Spleen (tissue), 11 donors: ENCODE measurements around the gene PLEKHM2. TPM values are rescaled to one million over a fixed set of nuclear protein-coding genes. Genes with fewer than 3 reads are reported as not detected.
A peak's percentile ranks its signal among the peaks of the same experiment; 100 is the strongest.

ENCODE experiments used
- DNase-seq: peaks from one replicate; pipeline ENCODE4 v3.0.0-alpha.2; 2020
- H3K27ac ChIP-seq, 8 donors: fragments of 200-600 bp; sonication (generic) in 7 of 8; 1 replicate in 4 of 8; 2 replicates in 4 of 8; pipeline versions ENCODE4 v1.5.0 to v1.8.0; 2016 to 2021; ENCODE audit warnings: inconsistent platforms in 4 of 8, mild to moderate bottlenecking in 4 of 8, moderate library complexity in 1 of 8
- H3K27me3 ChIP-seq, 7 donors: fragments of 200-600 bp; sonication (generic) in 6 of 7; replicated peaks in 1 of 7; 1 replicate in 4 of 7; 2 replicates in 3 of 7; pipeline versions ENCODE4 v1.5.0 to v1.8.0; 2016 to 2021; ENCODE audit warnings: inconsistent platforms in 3 of 7, mild to moderate bottlenecking in 1 of 7
- H3K36me3 ChIP-seq, 6 donors: fragments of 200-600 bp; sonication (generic) in 5 of 6; 1 replicate in 4 of 6; 2 replicates in 2 of 6; pipeline versions ENCODE4 v1.5.0 to v1.8.0; 2016 to 2021; ENCODE audit warnings: inconsistent platforms in 2 of 6
- H3K4me1 ChIP-seq, 6 donors: fragments of 200-600 bp; sonication (generic) in 5 of 6; 1 replicate in 3 of 6; 2 replicates in 3 of 6; pipeline versions ENCODE4 v1.5.0 to v1.8.0; 2016 to 2021; ENCODE audit warnings: inconsistent platforms in 3 of 6
- H3K4me3 ChIP-seq, 8 donors: fragments of 200-600 bp; sonication (generic) in 7 of 8; 1 replicate in 4 of 8; 2 replicates in 4 of 8; pipeline versions ENCODE4 v1.5.0 to v1.8.0; 2016 to 2021; ENCODE audit warnings: inconsistent platforms in 4 of 8, mild to moderate bottlenecking in 4 of 8, moderate library complexity in 2 of 8
- H3K9me3 ChIP-seq, 8 donors: fragments of 200-600 bp; sonication (generic) in 7 of 8; 1 replicate in 4 of 8; 2 replicates in 4 of 8; pipeline versions ENCODE4 v1.5.0 to v1.8.0; 2016 to 2021; ENCODE audit warnings: inconsistent platforms in 4 of 8
- CTCF ChIP-seq, 11 experiments: fragments of 200-600 bp in 7 of 11; fragments of 450-650 bp in 4 of 11; sonication (generic) in 4 of 11; IDR thresholded peaks in 8 of 11; conservative IDR thresholded peaks in 3 of 11; 1 replicate in 7 of 11; 2 replicates in 4 of 11; pipeline versions ENCODE4 v1.4.0 to v1.8.0; 2016 to 2021; ENCODE audit warnings: antibody characterized with exemption in 11 of 11, inconsistent platforms in 4 of 11, mild to moderate bottlenecking in 1 of 11
- POLR2A ChIP-seq, 3 donors: fragments of 450-650 bp; IDR thresholded peaks; one replicate each; pipeline ENCODE4 v1.5.1; 2017; ENCODE audit warnings: antibody characterized with exemption in 3 of 3, mild to moderate bottlenecking in 1 of 3
- POLR2AphosphoS5 ChIP-seq, 3 donors: sonication (generic); formaldehyde crosslinking; IDR thresholded peaks; one replicate each; pipeline ENCODE4 v1.5.1; 2017; ENCODE audit warnings: antibody characterized with exemption in 3 of 3
- WGBS, 5 donors: extraction: QIAGEN DNeasy Blood & Tissue Kit in 3 of 5; methylation state at CpG; one replicate each; pipeline versions ENCODE4 v1.1.5 to v1.1.7; 2013 to 2018; 5-methylcytosine and 5-hydroxymethylcytosine counted together
- intact Hi-C: fragments of 100-400 bp; cut with DNase I; formaldehyde crosslinking; loops from one replicate; pipeline ENCODE4 v1.15.0; 2023; ENCODE audit warnings: low total_unique reads
- polyA plus RNA-seq, 3 donors: library from polyadenylated mRNA; stranded (reverse); fragments of 200-250 nt; gene quantifications; one replicate each; pipeline ENCODE4 v1.2.1, GENCODE V29; 2013
- total RNA-seq, 7 donors: library from RNA; depleted of rRNA in 3 of 7; stranded (reverse); fragments of >200 nt in 3 of 7; fragmentation: NEBNext Ultra II Directional in 4 of 7; extraction: Animal tissue kit (Norgen Biotek cat#: 25700) in 4 of 7; gene quantifications; one replicate each; pipeline versions ENCODE4 v1.1.0 to v1.2.1, GENCODE V29; 2016 to 2021
- donor health status: healthy with polysubstance abuse.
- donor health status: DM: no; HTN: no; CAD: no; lungs with moderate emphysema.
- donor health status: DM: no; HTN: no; CAD: no.
- donor health status: Bipolar disorder and iron deficiency.
- donor health status: healthy.
- donor health status: DM: no; HTN: no; CAD: no.
- donor health status: DM: yes; HTN: yes; CAD: no.

Gene PLEKHM2
- total and polyA plus RNA-seq, 10 donors, result 25.9 to 96.0 (median 60.6) TPM

DNA sequence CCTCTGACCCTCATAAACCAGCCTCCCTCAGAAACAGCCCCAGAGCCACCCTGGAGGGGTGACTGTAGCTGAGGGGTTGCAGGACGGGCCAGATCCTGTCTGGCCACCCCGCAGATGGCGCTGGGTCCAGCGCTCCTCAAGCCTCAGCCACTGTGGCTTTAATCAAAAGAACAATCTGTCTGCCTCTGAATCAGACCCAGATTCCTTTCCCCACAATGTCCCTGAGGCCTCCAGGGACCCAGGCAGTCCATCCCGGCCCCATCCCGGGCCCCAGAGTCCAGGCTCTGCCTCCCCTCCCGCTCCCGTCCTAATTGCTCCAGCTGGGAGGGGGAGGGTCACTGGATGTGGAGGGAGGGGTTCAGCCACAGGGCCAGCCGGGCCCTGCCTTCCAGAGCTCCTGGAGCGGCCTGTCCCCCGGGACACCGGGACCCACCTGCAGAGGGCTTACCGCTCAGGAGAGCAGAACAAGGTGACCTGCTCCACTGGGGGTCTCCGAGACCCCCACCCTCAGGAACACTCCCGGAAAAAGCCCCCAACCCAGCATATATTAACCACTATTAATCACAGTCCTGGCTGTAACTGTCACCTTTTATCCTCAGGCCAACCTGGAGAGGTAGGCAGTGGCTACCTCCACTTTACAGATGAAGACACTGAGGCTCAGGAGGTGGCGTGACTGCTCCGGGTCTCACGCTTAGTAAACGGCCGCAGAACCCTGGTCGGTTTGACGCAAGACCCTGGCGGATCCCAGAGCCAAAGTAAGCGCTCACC lies 73.6 kb downstream of the PLEKHM2 start:
- no peaks in the 10 kb centered on the region for H3K36me3 ChIP-seq
- H3K4me1 ChIP-seq, result peaks cover 9 to 68% (median 44%) of the 10 kb centered on the region in 6 donors
- H3K9me3 ChIP-seq, result no peaks in the 10 kb centered on the region
- peak overlapping the region; percentile 38 to 70 (median 42) for H3K4me3 ChIP-seq
- peaks cover 4 to 71% (median 35%) of the 10 kb centered on the region in 7 donors for H3K27me3 ChIP-seq
- TF ChIP-seq CTCF (IDR thresholded peaks at IDR 0.05 in 8 of 11, conservative IDR thresholded peaks at IDR 0.05 in 3 of 11) (no peak), POLR2A (IDR thresholded peaks at IDR 0.05) (no peak), POLR2AphosphoS5 (IDR thresholded peaks at IDR 0.05) (no peak)
- intact Hi-C loops, result no loop called here
- peak overlapping the region in 6 of 8 donors; percentile 38 to 86 (median 82) for H3K27ac ChIP-seq
- DNase-seq, result no peak
- WGBS, 5 donors, result 10 to 15% (median 13%) methylated on average over 18 to 24 of the region's 24 CpGs

GRCh38 chr1:15758343-15758931 lies 74.3 kb downstream of the PLEKHM2 start, which contains the start of gene FBLIM1:
Gene FBLIM1, plus strand, starts transcription at chr1:15758795. Its CDS starts 6,189 bp downstream, at chr1:15764984.
- Histone ChIP-seq H3K27ac (peak within 1 kb of the TSS; percentile 53 to 86 (median 82)), H3K9me3 (no peaks in the 10 kb centered on the region), H3K27me3 (peaks cover 4 to 71% (median 35%) of the 10 kb centered on the region in 7 donors), H3K36me3 (no peaks in the 10 kb centered on the region), H3K4me1 (peaks cover 9 to 72% (median 44%) of the 10 kb centered on the region in 6 donors), H3K4me3 (peak within 1 kb of the TSS; percentile 38 to 70 (median 42))
- DNase-seq, result no peak
- TF ChIP-seq POLR2AphosphoS5 (IDR thresholded peaks at IDR 0.05) (no peak), CTCF (IDR thresholded peaks at IDR 0.05 in 8 of 11, conservative IDR thresholded peaks at IDR 0.05 in 3 of 11) (no peak), POLR2A (IDR thresholded peaks at IDR 0.05) (no peak)
- WGBS, 5 donors, result 2 to 12% (median 3%) methylated on average over 10 to 54 of the region's 58 CpGs
- intact Hi-C loops, result no loop called here

DNA sequence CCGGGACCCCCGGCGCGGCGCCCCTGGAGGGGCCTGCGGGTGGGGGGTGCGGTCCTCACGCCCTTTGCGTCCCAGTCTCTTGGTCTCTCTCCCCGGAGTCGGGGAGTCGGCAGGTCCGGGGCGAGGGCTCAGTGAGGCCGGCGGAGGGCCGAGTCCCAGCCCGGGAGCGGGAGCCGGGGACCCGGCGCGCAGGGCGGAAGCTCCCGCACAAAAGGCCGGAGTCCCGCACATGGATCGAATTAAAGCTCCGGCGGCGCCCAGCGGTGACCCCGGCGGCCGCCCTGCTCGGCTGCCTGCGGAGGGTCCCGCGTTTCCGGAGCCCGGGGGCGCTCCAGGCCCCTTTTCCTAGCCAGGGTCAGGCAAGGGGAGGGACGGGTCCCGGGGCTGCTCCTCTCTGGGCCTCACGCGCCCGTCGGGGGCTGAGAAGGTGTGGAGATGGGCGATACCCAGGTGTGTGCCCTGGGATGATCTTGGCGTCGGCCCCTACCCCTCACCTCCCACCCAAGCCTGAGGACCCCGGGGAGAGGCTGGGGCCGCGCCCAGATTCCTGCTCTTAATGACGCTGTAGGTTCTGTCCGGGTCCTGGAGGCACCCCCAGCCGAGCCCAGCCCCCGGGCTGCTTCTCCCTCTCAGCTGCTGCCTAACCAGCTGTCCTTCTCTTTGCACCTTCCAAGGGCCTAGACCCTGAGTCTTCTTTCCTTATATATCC lies 75.0 kb downstream of the PLEKHM2 start:
- Histone ChIP-seq H3K4me1 (peaks cover 9 to 76% (median 44%) of the 10 kb centered on the region in 6 donors), H3K27ac (peak overlapping the region; percentile 53 to 86 (median 82)), H3K4me3 (peak overlapping the region; percentile 38 to 70 (median 42)), H3K27me3 (peaks cover 4 to 71% (median 35%) of the 10 kb centered on the region in 7 donors), H3K36me3 (no peaks in the 10 kb centered on the region), H3K9me3 (no peaks in the 10 kb centered on the region)
- intact Hi-C loops, result no loop called here
- WGBS, 5 donors, result 1 to 7% (median 3%) methylated on average over 28 to 58 of the region's 58 CpGs
- DNase-seq, result no peak
- TF ChIP-seq POLR2A (IDR thresholded peaks at IDR 0.05) (no peak), CTCF (IDR thresholded peaks at IDR 0.05 in 8 of 11, conservative IDR thresholded peaks at IDR 0.05 in 3 of 11) (no peak), POLR2AphosphoS5 (IDR thresholded peaks at IDR 0.05) (peak in 1 of 3 donors; percentile 51)
